GM19239 (cell line): Measurements from ENCODE around the gene LPCAT2.
"Not testable (repeated sequence)": the region's sequence is repeated elsewhere in the genome, so short reads cannot be mapped to it uniquely, and the experiment has no call there.

ENCODE experiments used
- DNase-seq: peaks from one replicate; pipeline ENCODE4 v3.0.0; 2011; ENCODE audit warnings: low spot score; ENCODE audit not compliant: insufficient read length
- FAIRE-seq: peaks from 2 replicates; lab custom pipeline; 2011; peaks lifted over from hg19 to GRCh38; lab: Jason Lieb, UNC

LPCAT2 gene

DNA sequence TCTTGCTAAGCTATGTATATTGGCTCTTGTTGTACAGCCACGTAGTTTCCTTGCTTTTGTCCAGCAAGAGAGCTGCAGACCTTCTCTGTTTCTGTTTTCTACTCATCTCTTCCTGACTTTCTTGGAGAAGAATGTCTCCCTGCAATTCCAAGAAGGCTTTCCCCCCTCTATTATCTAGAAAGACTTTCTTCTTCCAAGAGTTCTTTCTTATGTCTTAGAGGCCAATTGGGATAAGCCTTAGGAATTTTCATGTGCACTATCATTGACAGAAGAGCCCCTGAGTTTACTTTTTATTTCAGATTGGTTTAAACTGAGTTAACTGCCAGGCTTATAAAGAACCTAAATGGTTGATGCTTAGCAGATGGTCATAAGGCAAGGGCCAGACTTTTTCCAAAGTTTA, 66.6 kb downstream of the LPCAT2 start:
- DNase-seq = no peak
- FAIRE-seq = no peak

- FAIRE-seq (no peak), DNase-seq (no peak)
Measured at GRCh38 chr16:55576384-55576783, 67.5 kb downstream of the LPCAT2 start.

DNA sequence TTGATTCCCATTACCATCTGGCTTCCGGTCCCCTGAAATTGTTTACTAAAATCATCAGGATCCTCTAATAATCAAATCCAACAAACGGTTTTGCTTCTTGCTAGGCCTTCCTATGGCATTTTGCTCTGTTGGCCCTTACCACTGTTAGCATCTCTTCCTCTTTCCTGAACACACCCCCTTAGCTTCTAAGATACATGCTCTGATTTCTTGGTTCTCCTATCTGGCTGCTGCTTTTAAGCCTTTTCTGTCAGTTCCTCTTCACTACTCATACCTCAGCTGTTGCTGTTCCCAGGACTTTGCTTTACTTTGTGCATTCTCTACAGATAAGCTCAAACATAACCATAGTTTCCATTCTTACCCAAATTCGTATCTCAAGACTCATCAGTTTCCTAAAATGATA, 69.0 kb downstream of the LPCAT2 start:
- FAIRE-seq (no peak), DNase-seq (no peak)

GRCh38 chr16:55585631-55586030, 76.8 kb downstream of the LPCAT2 start:
- DNase-seq (no peak), FAIRE-seq (no peak)

GRCh38 chr16:55588799-55589198, 79.9 kb downstream of the LPCAT2 start:
- DNase-seq (no peak), FAIRE-seq (no peak)

GRCh38 chr16:55592306-55592705, 83.4 kb downstream of the LPCAT2 start:
- FAIRE-seq (no peak), DNase-seq (no peak)

DNA sequence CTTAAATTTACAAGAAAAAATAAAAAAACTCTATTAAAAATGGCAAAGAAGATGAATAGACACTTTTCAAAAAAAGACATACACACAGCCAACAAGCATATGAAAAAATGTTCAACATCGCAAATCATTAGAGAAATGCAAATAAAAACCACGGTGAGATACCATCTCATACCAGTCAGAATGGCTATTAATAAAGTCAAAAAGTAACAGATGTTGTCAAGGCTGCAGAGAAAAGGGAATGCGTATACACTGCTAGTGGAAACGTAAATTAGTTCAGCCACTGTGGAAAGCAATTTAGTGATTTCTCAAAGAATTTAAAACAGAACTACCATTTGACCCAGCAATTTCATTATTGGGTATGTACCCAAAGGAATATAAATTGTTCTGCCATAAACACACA, 89.1 kb downstream of the LPCAT2 start:
- no peak for DNase-seq
- FAIRE-seq = no peak

DNA sequence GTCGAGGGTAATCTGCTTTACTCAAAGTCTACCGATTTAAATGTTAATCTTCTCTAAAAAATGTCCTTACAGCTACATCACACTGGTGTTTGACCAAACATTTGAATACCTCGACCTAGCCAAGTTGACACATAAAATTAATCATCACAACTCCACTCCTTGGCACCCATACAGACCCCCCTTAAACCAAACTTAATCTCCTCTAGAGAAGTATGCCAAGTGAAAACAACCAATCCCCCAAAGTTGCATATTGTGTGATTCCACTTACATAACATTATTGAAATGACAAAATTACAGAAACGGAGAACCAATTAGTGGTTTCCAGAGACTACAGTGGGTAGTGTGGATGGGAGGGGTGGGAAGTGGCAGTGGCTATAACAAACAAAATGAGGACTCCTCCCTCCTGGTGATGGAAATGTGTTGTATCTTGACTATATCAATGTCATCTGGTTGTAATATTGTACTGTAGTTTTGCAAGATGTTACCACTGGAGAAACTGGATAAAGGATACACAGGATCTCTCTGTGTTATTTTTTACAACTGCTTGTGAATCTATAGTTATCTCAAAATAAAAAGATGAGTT, 97.0 kb downstream of the LPCAT2 start:
- no peak for FAIRE-seq
- DNase-seq = no peak

- DNase-seq (no peak), FAIRE-seq (no peak)
Measured at GRCh38 chr16:55613613-55614335, 104.9 kb downstream of the LPCAT2 start.

DNA sequence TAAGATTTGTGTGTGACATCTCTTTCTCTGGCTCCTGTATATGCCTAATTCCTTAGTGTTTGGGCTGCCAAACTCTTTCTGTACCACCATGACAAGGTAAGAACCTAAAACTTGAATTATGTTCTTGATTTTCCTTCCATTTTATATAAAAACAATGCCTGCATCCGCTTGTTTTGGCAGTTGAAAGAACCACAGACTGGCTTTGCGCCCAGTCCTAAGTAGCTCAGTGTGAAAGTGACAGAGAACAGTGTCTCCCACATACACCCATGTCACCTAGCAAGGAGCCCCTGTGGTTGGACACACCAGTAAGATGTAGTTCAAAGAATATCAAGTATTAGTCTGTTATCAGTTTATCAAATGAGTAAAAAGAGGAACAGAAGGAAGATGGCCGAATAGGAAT, 106.2 kb downstream of the LPCAT2 start:
- FAIRE-seq = no peak
- no peak for DNase-seq

DNA sequence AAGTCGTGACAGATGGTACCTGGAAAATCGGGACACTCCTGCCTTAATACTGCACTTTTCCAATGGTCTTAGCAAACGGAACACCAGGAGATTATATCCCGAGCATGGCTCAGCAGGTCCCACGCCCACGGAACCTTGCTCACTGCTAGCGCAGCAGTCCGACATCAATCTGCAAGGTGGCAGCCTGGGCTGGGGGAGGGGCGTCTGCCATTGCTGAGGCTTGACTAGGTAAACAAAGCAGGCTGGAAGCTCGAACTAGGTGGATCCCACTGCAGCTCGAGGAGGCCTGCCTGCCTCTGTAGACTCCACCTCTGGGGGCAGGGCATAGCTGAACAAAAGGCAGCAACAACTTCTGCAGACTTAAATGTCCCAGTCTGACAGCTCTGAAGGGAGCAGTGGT, 106.8 kb downstream of the LPCAT2 start:
- not testable (repeated sequence) for DNase-seq, FAIRE-seq

DNA sequence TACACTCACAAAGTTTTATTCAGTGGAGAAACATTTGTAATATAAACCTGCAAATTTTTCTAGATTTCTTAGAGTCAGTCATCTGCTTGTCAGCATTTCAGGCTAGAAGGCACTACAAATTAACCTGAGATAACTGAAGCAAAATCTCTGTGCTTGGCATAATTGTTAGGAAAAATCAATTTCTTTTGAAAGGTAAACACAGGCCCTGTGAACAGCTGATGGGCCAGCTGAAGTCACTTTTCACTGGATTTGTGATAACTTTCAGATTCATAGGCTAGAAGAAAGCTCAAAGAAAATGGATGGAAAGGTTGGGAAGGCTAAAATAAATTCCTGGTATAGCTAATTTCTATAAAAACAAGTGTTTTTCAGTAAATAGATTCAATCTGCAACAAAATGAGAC, 112.9 kb downstream of the LPCAT2 start:
- DNase-seq (no peak), FAIRE-seq (no peak)

DNA sequence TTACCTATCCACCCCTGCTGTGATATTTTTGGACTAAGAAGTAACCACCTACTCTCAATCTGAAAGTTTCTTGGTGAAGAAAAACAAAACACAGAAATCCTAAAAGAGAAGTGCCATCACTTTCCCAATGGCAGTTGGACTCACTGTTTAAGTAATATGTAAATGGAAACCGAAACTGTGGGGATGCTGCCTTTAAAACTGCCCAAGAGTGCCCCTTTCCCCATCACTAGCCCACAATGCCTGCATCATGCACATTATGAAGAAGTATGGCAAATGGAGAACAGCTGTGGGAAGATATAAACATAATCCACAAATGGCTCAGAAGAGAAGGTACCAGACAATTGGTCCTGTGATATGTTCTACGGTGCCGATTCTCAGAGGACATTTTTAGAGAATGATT, 113.4 kb downstream of the LPCAT2 start:
- no peak for DNase-seq
- no peak for FAIRE-seq

DNA sequence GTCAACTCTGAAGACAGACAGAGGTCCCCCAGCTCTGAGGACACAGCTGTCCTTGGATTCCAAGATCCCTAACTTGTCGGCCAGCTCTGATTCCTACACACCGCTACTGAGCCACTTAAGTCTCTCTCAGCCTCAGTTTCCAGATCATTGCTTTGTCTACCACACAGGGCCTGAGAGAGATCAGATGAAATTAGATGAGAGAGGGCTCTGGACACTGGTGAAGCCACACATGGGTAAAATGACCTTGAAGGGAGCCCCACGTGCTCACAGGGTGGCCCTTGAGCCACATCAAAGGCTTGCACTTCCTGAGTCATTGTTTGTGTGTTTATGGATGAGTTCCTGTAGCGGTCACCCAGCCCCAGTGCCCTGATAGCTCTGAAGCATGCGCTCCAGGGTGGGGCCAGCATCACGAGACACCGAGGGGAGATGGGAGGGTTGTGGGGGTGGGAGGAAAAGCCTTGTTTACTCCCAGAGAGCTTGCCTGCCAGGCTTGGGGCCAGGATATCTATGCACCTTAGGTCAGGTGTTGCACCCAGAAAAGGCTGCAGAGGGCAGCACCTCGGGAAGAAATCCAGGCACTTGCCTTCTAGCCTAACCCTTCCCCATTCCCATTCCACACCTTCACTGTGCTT, 114.2 kb downstream of the LPCAT2 start:
- DNase-seq (no peak), FAIRE-seq (no peak)

DNA sequence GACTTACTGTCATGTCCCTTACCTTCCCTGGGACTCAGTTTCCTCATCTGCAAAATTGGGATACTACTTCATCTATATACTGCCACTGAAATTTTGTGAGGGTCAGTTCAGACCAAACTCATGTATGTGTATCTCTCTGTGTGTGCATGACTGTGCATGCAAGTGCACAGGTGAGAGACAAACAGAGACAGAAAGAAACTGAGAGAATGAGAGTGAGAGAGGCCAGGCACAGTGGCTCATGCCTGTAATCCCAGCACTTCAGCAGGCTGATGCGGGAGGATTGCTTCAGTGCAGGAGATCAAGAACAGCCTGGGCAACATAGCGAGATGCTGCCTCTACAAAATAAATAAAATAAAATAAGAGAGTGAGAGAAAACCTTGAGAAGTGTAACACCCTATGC, 114.8 kb downstream of the LPCAT2 start:
- no peak for DNase-seq
- FAIRE-seq = no peak

GRCh38 chr16:55624696-55625095, 115.8 kb downstream of the LPCAT2 start:
- FAIRE-seq (no peak), DNase-seq (no peak)

DNA sequence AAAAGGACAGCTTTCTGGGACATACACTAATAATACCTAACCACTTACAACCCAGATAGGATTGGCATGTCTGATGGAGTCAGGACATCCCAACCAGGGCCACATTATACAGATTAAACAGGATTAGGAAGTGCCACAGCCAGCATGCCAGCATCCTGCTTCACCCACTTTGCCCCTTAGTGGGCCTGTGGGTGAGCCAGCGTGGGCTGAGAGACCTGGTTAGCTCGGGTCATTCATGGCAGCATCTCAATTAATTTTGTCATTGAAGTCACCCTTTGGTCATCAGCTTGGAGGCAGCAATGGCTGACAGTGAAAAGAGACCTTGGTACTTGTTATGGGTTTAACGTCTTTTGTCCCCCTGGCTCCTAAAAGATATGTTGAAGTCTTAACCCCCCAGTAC, 117.0 kb downstream of the LPCAT2 start:
- FAIRE-seq = no peak
- DNase-seq = no peak

DNA sequence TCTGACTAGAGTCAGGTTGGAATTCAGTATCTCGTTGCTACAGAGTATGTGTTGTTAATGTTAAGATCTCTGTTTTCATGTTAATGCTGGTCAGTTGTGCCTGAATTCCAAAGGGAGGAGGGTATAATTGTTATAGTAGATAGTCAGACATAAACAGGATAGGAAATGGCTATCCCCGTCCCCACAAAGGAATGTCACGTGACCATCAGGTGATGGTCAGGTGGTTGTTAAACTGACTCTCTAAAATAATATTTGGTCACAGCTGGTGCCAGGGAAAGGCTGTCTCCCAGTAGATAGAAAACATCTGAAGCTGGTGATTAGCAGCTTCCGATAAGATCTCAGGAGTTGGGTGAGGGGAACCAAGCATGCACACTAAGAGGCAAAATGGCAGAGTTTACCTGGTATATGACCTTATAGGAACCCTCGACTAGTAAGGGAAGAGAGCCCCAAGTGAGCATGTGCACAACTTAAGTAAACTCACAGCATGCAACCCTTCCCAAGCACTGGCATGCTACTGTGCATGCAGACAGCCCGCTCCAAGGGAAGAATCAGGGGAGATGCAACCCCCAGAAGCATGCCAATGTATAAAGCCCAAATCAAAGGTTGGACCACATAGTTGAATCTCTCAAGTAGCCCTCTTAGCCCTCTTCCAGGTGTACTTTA, 119.6 kb downstream of the LPCAT2 start:
- no peak for FAIRE-seq

DNA sequence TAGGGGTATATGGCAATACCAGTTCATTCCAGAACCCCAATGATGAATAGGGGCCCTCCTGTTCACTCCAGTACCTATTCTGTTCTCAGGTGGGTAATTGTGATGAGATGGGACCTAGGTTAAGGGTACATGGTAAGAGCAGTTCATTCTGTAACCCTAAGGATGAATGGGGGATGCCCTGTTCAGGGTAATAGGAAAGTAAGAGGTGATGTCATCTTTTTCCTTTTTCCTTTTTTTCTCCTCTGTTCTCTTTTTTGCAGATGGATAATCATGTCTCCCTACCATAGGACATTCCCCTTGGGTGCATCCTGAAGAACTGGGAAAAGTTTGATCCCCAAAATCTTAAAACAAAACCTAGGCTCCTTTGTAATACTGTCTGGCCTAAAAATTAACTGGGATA, 121.9 kb downstream of the LPCAT2 start:
- DNase-seq (no peak), FAIRE-seq (no peak)

More for the DNA sequence above, 119.6 kb downstream of the LPCAT2 start:
- DNase-seq = no peak

- DNase-seq (no peak), FAIRE-seq (no peak)
Measured at GRCh38 chr16:55632259-55632658, 123.4 kb downstream of the LPCAT2 start.

- FAIRE-seq = no peak
- no peak for DNase-seq
Measured at GRCh38 chr16:55634193-55634592, 125.3 kb downstream of the LPCAT2 start.
